Lower leg skin (tissue), 3 donors: Measurements from ENCODE around the gene GAGE10.

Experiments used
- CTCF ChIP-seq, 3 donors: fragments of 450-650 bp; IDR thresholded peaks; one replicate each; pipeline ENCODE4 v1.5.1; 2016; ENCODE audit warnings: antibody characterized with exemption in 3 of 3, mild to moderate bottlenecking in 3 of 3, moderate library complexity in 2 of 3
- POLR2A ChIP-seq, 2 donors: fragments of 450-650 bp; IDR thresholded peaks; one replicate each; pipeline ENCODE4 v1.6.1; 2016 to 2017; ENCODE audit warnings: antibody characterized with exemption in 2 of 2, mild to moderate bottlenecking in 1 of 2, moderate library complexity in 1 of 2

GRCh38 chrX:49257074-49257790 lies 46.2 kb upstream of the GAGE10 start:
- TF ChIP-seq CTCF (IDR thresholded peaks at IDR 0.05) (no peak), POLR2A (IDR thresholded peaks at IDR 0.05) (no peak)
